WERI-Rb-1 (cell line): Measurements from ENCODE around the gene FMR1.

Experiments
- DNase-seq: peaks from one replicate; pipeline ENCODE4 v3.0.0-alpha.2; 2020
- H3K27ac ChIP-seq: fragments of 250-450 bp; sonication (Bioruptor Pico); 2 replicates; pipeline ENCODE4 v1.5.1; 2020; ENCODE audit warnings: mild to moderate bottlenecking, moderate library complexity
- H3K27me3 ChIP-seq: fragments of 250-450 bp; sonication (Bioruptor Pico); 2 replicates; pipeline ENCODE4 v1.5.1; 2021; ENCODE audit warnings: mild to moderate bottlenecking, low read depth, moderate library complexity; ENCODE audit not compliant: insufficient read depth, severe bottlenecking
- H3K36me3 ChIP-seq: fragments of 250-450 bp; sonication (Bioruptor Pico); 2 replicates; pipeline ENCODE4 v1.5.1; 2020; ENCODE audit warnings: mild to moderate bottlenecking, moderate library complexity
- H3K4me3 ChIP-seq: 2 replicates; pipeline ENCODE4 v1.5.1; 2011; ENCODE audit warnings: low read depth, mild to moderate bottlenecking, control low read depth, low read length
- H3K9me3 ChIP-seq: fragments of 250-450 bp; sonication (Bioruptor Pico); 2 replicates; pipeline ENCODE4 v1.5.1; 2021; ENCODE audit warnings: mild to moderate bottlenecking, moderate library complexity; ENCODE audit not compliant: severe bottlenecking
- TF ChIP-seq, protein P1 (sequence below): IDR thresholded peaks from 2 replicates; pipeline ENCODE4 v1.5.1; 2011; ENCODE audit warnings: low read depth, mild to moderate bottlenecking, control low read depth, inconsistent platforms, low read length

Gene FMR1

DNA sequence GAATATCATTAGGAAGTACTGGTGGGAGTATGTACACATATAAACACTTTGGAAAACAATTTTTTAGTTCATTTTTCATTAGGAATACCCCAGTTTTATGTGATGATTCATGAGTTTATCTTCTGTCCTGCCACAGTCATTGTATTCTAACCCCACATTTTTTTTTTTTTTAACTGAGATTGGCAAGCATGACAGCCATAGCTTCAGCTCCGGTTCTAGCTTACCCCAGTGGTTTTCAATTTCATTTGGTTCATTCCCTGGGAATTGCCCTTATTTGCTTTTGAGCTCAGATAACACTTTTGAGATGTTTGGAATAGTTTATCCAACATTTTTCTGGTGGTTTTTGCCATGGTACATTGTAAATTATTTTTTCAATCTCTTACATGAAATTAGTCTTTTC lies 21.0 kb upstream of the FMR1 start:
- no peaks in the 10 kb centered on the region for H3K36me3 ChIP-seq
- H3K9me3 ChIP-seq = no peaks in the 10 kb centered on the region
- peaks cover 20% of the 10 kb centered on the region for H3K27me3 ChIP-seq
- no peak for DNase-seq
- H3K27ac ChIP-seq = no peak overlapping the region
- H3K4me3 ChIP-seq = no peak overlapping the region
- TF ChIP-seq, protein P1, sequence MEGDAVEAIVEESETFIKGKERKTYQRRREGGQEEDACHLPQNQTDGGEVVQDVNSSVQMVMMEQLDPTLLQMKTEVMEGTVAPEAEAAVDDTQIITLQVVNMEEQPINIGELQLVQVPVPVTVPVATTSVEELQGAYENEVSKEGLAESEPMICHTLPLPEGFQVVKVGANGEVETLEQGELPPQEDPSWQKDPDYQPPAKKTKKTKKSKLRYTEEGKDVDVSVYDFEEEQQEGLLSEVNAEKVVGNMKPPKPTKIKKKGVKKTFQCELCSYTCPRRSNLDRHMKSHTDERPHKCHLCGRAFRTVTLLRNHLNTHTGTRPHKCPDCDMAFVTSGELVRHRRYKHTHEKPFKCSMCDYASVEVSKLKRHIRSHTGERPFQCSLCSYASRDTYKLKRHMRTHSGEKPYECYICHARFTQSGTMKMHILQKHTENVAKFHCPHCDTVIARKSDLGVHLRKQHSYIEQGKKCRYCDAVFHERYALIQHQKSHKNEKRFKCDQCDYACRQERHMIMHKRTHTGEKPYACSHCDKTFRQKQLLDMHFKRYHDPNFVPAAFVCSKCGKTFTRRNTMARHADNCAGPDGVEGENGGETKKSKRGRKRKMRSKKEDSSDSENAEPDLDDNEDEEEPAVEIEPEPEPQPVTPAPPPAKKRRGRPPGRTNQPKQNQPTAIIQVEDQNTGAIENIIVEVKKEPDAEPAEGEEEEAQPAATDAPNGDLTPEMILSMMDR = no peak

DNA sequence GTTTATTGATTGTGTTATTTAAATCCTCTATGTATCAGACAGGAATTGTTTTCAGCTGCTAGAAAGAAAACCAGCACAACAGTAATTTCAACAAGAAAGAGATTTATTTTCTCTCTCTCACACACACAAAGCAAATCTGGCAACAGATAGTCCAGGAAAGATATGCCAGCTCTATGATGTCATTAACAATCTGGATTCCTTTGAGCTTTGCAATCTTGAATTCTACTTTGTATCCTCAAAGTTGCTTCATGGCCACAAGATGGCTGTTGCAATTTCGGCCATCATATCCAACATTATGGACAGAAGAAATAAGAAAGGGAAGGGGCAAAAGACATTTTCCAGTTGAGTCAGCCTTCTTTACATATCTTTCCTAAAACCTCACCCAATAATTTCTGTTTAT lies 19.8 kb upstream of the FMR1 start:
- Histone ChIP-seq H3K9me3 (no peaks in the 10 kb centered on the region), H3K4me3 (no peak overlapping the region), H3K27ac (no peak overlapping the region), H3K36me3 (no peaks in the 10 kb centered on the region), H3K27me3 (peaks cover 17% of the 10 kb centered on the region)
- DNase-seq = no peak
- TF ChIP-seq, protein P1 = no peak

DNA sequence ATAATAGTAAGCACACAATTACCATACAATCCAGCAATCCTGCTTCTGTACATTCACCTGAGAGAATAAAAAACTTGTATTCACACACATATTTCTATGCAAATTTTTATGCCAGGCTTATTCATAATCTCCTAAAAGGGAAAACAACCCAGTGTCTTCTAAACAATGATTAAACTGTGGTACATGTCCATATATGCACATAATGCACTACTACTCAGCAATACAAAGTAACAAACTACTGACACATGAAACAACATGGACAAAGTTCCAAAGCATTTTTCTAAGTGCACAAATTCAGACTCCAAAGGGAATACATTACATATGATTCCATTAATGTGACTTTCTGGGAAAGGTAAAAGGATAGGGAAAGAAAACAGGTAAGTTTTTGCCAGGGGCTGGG lies 18.0 kb upstream of the FMR1 start:
- Histone ChIP-seq H3K4me3 (no peak overlapping the region), H3K27me3 (peaks cover 18% of the 10 kb centered on the region), H3K9me3 (no peaks in the 10 kb centered on the region), H3K36me3 (no peaks in the 10 kb centered on the region), H3K27ac (no peak overlapping the region)
- DNase-seq = no peak
- TF ChIP-seq, protein P1 = no peak

DNA sequence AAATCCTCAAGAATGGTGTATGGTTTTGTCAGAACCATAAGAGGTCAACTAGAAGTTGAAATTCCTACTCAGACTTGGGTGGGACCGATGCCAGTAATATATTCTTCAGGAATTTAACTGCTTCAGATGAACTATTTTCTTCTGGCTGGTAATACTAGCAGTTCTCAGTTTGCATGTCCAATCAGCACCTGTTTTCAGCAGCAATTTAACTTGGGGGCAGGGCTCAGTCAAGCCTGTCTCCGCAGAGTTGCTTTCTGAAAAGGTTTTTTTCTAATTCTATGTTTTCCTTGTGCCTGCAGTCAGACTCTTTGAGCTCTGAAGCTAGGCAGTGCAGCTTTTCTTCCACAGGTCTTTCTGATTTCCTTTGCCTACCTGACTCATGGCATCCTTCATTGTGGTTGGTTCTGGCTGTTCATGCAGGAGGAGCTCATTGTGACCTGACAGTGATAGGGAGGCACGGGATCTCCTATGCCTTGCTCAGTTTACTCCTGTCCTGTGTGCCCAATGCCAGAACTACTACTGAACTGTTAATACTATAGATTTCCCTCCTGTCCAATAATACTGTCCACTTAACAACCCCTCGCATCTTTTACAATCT lies 17.3 kb upstream of the FMR1 start:
- DNase-seq = no peak
- no peaks in the 10 kb centered on the region for H3K9me3 ChIP-seq
- no peaks in the 10 kb centered on the region for H3K36me3 ChIP-seq
- TF ChIP-seq, protein P1 = no peak
- H3K27ac ChIP-seq = no peak overlapping the region
- H3K27me3 ChIP-seq = peaks cover 14% of the 10 kb centered on the region
- no peak overlapping the region for H3K4me3 ChIP-seq

DNA sequence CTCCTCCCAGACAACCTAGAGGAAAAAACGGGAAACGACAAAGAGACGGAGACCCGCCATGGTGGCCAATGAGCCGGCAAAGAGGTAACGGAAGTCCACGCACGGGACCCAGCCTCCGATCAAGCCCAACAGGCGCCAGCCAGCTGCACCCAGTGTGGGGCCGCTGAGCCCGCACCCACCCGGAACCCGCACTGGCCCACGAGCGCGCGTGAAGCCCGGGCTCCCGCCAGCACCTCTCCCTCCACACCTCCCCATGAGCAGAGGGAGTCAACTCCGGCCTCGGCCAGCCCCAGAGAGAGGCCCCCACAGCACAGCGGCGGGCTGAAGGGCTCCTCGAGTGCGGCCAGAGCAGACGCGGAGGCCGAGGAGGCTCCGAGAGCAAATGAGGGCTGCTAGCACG lies 14.6 kb upstream of the FMR1 start:
- Histone ChIP-seq H3K36me3 (no peaks in the 10 kb centered on the region), H3K27me3 (peaks cover 16% of the 10 kb centered on the region), H3K9me3 (no peaks in the 10 kb centered on the region), H3K27ac (no peak overlapping the region), H3K4me3 (no peak overlapping the region)
- DNase-seq = no peak
- TF ChIP-seq, protein P1 = no peak

DNA sequence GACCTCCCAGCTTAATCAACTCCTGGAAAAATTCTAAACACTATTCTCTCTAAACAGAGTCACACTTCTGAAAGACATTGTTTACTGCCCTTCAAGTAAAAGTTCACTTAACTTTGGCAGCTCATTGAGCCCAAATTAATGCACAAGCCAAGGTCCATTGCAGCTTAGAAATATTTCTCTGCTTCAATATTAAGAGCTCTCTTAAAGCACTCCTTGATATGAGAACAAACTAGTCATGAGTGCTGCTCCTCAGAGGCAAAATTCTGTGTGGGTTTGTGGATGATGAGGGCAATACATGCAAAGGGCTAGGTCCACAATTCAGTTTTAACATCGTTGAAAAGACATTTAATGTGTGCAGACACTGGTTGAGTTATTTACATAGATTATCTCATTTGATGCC lies 12.8 kb upstream of the FMR1 start:
- Histone ChIP-seq H3K27me3 (peaks cover 20% of the 10 kb centered on the region), H3K9me3 (no peaks in the 10 kb centered on the region), H3K27ac (no peak overlapping the region), H3K4me3 (no peak overlapping the region), H3K36me3 (no peaks in the 10 kb centered on the region)
- DNase-seq = no peak
- TF ChIP-seq, protein P1 = no peak
